GM23248 (cell line): Measurements from ENCODE around the gene STAT5A. TPM values are rescaled to one million over a fixed set of nuclear protein-coding genes. Genes with fewer than 3 reads are reported as not detected.
"Not testable (repeated sequence)": the region's sequence is repeated elsewhere in the genome, so short reads cannot be mapped to it uniquely, and the experiment has no call there.

ENCODE experiments used
- DNase-seq: peaks from one replicate; pipeline ENCODE4 v3.0.0-alpha.2; 2015
- H2AFZ ChIP-seq: fragments of 200-600 bp; sonication (generic); 2 replicates; pipeline ENCODE4 v1.6.1; 2016; ENCODE audit warnings: antibody characterized with exemption
- H3F3A ChIP-seq: fragments of 200-600 bp; sonication (generic); 2 replicates; pipeline ENCODE4 v1.6.1; 2016; ENCODE audit warnings: mild to moderate bottlenecking, antibody characterized with exemption, mixed run types; ENCODE audit not compliant: insufficient read depth
- H3K27ac ChIP-seq: fragments of 200-600 bp; sonication (generic); 2 replicates; pipeline ENCODE4 v1.5.1; 2016; ENCODE audit warnings: mild to moderate bottlenecking
- H3K27me3 ChIP-seq: fragments of 200-600 bp; sonication (generic); replicated peaks from 2 replicates; pipeline ENCODE4 v1.6.1; 2016; ENCODE audit warnings: mild to moderate bottlenecking; ENCODE audit not compliant: insufficient read depth
- H3K36me3 ChIP-seq: fragments of 200-600 bp; sonication (generic); 2 replicates; pipeline ENCODE4 v1.6.1; 2016; ENCODE audit warnings: low read depth, mild to moderate bottlenecking
- H3K4me1 ChIP-seq: fragments of 200-600 bp; sonication (generic); 2 replicates; pipeline ENCODE4 v1.6.1; 2016; ENCODE audit warnings: mild to moderate bottlenecking; ENCODE audit not compliant: insufficient read depth
- H3K4me2 ChIP-seq: fragments of 200-600 bp; sonication (generic); one replicate; pipeline ENCODE4 v1.6.1; 2016; ENCODE audit warnings: mild to moderate bottlenecking; ENCODE audit not compliant: unreplicated experiment
- H3K4me3 ChIP-seq: fragments of 200-600 bp; sonication (generic); 2 replicates; pipeline ENCODE4 v1.5.1; 2016; ENCODE audit warnings: mild to moderate bottlenecking
- H3K79me2 ChIP-seq: fragments of 200-600 bp; sonication (generic); 2 replicates; pipeline ENCODE4 v1.6.1; 2016; ENCODE audit warnings: mild to moderate bottlenecking; ENCODE audit not compliant: insufficient read depth
- H3K9ac ChIP-seq: fragments of 200-600 bp; sonication (generic); 2 replicates; pipeline ENCODE4 v1.6.1; 2016; ENCODE audit warnings: mild to moderate bottlenecking
- H3K9me2 ChIP-seq: fragments of 200-600 bp; sonication (generic); 2 replicates; pipeline ENCODE4 v1.6.1; 2016; ENCODE audit warnings: mixed run types, mild to moderate bottlenecking, moderate library complexity; ENCODE audit not compliant: insufficient read depth
- H3K9me3 ChIP-seq: fragments of 200-600 bp; sonication (generic); one replicate; pipeline ENCODE4 v1.6.1; 2017; ENCODE audit warnings: low read depth
- H4K20me1 ChIP-seq: fragments of 200-600 bp; sonication (generic); 2 replicates; pipeline ENCODE4 v1.6.0; 2016; ENCODE audit not compliant: insufficient read depth
- EZH2 ChIP-seq: fragments of 200-600 bp; sonication (generic); IDR thresholded peaks from 2 replicates; pipeline ENCODE4 v1.6.1; 2018; ENCODE audit warnings: antibody characterized with exemption, mild to moderate bottlenecking; ENCODE audit not compliant: insufficient read depth, poor library complexity, severe bottlenecking
- EZH2phosphoT487 ChIP-seq: fragments of 200-600 bp; sonication (generic); IDR thresholded peaks from 2 replicates; pipeline ENCODE4 v1.6.1; 2018; ENCODE audit warnings: antibody characterized with exemption, moderate library complexity, mild to moderate bottlenecking, low read depth; ENCODE audit not compliant: insufficient read depth
- WGBS, 2 experiments: methylation state at CpG; one replicate each; pipeline ENCODE4 v1.1.6; 2015 to 2017; ENCODE audit warnings: low lambda C conversion rate in 2 of 2, low coverage in 1 of 2; ENCODE audit errors: missing lambda C conversion rate in 2 of 2; 5-methylcytosine and 5-hydroxymethylcytosine counted together
- in situ Hi-C: fragments of 300-500 bp; cut with MboI; formaldehyde crosslinking; loops from 2 replicates; pipeline ENCODE4 v1.15.0; 2020
- polyA plus RNA-seq: library from polyadenylated mRNA; unstranded; fragments of >200 nt; fragmentation: Nextera tagmentation; extraction: Ambion mirVana; gene quantifications from 2 replicates; pipeline ENCODE4 v1.2.1, GENCODE V29; 2016
- total RNA-seq: library from RNA; depleted of rRNA; stranded (reverse); fragments of >200 nt; shearing (Covaris generic); gene quantifications from 2 replicates; pipeline ENCODE4 v1.2.3, GENCODE V29; 2014

The STAT5A gene
- total and polyA plus RNA-seq, 2 experiments from 2014 or later: 6.8 to 26.3 TPM

DNA sequence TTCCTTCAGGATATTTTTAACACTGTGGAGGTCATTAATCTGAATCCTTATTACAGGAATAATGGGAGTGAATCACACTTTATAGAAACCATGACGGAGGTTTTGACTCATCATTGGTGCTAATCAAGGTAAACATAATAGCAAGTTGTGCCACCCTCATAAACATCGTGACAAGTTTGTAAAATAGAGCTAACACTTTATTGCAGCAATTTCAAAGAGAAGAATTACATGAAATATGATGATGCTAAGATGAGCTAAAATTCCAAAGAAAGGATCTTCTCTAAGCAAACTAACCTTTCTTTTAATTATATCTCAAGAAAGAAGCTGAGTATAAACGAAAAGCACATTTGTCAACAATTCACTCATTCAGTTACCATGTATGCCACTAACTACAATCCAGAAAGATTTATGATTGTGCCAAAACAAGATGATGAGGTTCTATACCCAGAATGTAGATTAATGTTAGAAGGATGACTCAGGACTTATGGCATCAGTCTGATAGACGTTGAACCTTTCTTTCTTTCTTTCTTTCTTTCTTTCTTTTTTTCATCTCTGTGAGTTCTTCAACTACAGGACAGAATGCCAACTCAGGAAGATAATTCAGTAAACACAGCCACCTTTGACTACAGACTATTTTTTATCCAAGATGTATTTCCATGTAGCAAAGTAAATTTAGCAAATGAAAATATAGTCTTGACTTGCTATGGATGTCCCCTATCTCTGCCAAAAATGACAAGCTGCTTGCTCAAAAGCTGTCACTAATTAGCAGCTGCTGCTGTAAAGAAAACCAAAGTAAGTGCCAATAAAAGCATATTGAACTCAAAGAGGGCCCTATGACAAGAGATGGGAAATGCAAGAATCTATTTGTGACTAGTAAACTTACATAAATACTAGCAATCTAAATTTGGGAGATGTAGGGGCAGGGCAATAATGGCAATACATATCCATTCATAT lies 35.4 kb upstream of the STAT5A start:
- H3K9me2 ChIP-seq: no peaks in the 10 kb centered on the region
- in situ Hi-C loops: no loop called here
- no peaks in the 10 kb centered on the region for H3K9me3 ChIP-seq
- peak; percentile 40 for DNase-seq
- peak overlapping the region; percentile 16 for H3K27ac ChIP-seq
- H3K9ac ChIP-seq: no peak overlapping the region
- no peak for TF ChIP-seq EZH2phosphoT487
- TF ChIP-seq EZH2: no peak
- 0 out of 2 replicates have a peak, but pooled peaks cover 7% of the 10 kb centered on the region for H4K20me1 ChIP-seq
- peaks cover 63% of the 10 kb centered on the region for H3K79me2 ChIP-seq
- WGBS, 2 experiments: 39 to 41% methylated on average over 4 of the region's 4 CpGs
- no peak overlapping the region for H3K4me3 ChIP-seq
- no peak overlapping the region for H3K4me2 ChIP-seq
- no peaks in the 10 kb centered on the region for H3K27me3 ChIP-seq
- H3K4me1 ChIP-seq: peaks cover 26% of the 10 kb centered on the region
- H3K36me3 ChIP-seq: no peaks in the 10 kb centered on the region
- no peak overlapping the region for H2AFZ ChIP-seq
- peaks cover 25% of the 10 kb centered on the region for H3F3A ChIP-seq

DNA sequence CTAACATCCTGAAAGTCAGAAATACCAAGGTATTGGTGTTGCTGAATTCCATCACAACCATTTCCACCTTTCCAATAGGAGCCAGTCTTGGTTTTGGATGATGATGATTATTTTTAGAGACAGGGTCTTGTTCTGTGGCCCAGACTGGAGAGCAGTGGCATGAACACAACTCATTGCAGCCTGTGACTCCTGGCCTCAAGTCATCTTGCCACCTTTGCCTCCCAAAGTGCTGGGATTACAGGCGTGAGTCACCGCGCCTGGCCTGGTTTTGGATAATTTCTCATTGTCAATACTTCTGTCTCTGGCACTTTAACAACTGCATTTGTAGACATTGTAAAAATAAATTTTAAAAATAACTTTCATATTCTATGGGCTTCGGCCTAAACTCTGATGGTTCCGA lies 34.7 kb upstream of the STAT5A start:
- Histone ChIP-seq H3K27me3 (no peaks in the 10 kb centered on the region), H3K9me3 (no peaks in the 10 kb centered on the region), H3K4me2 (no peak overlapping the region), H3K27ac (no peak overlapping the region), H3K4me1 (peaks cover 20% of the 10 kb centered on the region), H2AFZ (no peak overlapping the region), H3K4me3 (no peak overlapping the region), H3K36me3 (no peaks in the 10 kb centered on the region), H3K9me2 (no peaks in the 10 kb centered on the region), H4K20me1 (0 out of 2 replicates have a peak, but pooled peaks cover 7% of the 10 kb centered on the region), H3K79me2 (peaks cover 70% of the 10 kb centered on the region), H3F3A (peaks cover 18% of the 10 kb centered on the region), H3K9ac (no peak overlapping the region)
- TF ChIP-seq EZH2 (no peak), EZH2phosphoT487 (no peak)
- 88 to 94% methylated on average over 5 of the region's 5 CpGs for WGBS, 2 experiments
- in situ Hi-C loops: no loop called here
- DNase-seq: no peak

DNA sequence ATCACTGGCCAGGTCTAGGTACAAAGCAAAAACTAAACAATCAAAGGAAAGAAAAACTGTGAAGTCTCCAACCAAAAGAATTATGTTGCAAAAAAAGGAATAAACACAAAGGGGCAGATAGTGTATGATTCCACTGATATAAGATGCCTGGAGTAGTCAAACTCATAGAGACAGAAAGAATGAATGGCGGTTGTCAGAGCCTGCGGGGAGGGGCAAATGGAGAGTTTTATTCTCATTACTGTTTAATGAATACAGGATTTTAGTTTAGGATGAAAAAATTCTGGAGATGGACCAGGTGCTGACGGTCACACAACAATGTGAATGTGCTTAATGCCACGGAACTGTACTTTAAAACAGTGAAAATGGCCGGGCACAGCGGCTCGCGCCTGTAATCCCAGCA lies 32.9 kb upstream of the STAT5A start:
- no peak for DNase-seq
- Histone ChIP-seq H3K27me3 (no peaks in the 10 kb centered on the region), H4K20me1 (0 out of 2 replicates have a peak, but pooled peaks cover 7% of the 10 kb centered on the region), H3K4me3 (no peak overlapping the region), H3K4me2 (no peak overlapping the region), H3K79me2 (peaks cover 68% of the 10 kb centered on the region), H3K9me3 (no peaks in the 10 kb centered on the region), H2AFZ (no peak overlapping the region), H3K9me2 (no peaks in the 10 kb centered on the region), H3K9ac (no peak overlapping the region), H3K4me1 (peaks cover 20% of the 10 kb centered on the region), H3K27ac (no peak overlapping the region), H3F3A (peaks cover 18% of the 10 kb centered on the region), H3K36me3 (no peaks in the 10 kb centered on the region)
- TF ChIP-seq EZH2phosphoT487: no peak
- no peak for TF ChIP-seq EZH2
- WGBS, 2 experiments: 93 to 94% methylated on average over 8 of the region's 8 CpGs
- in situ Hi-C loops: no loop called here

DNA sequence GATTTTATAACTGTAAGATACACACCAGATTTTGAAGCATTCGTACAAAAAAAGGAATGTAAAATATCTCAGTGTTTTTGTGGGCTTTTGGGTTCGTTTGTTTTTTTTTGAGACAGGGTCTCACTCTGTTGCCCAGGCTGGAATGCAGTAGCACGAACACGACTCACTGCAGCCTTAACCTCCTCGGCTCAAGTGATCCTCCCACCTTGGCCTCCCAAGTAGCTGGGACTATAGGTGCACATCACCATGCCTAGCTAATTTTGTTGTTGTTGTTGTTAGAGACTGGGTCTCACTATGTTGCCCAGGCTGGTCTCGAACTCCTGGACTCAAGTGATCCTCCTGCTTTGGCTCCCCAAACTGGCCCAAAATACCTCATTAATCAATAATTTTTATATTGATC lies 28.0 kb upstream of the STAT5A start:
- Histone ChIP-seq H3K9me3 (no peaks in the 10 kb centered on the region), H4K20me1 (0 out of 2 replicates have a peak, but pooled peaks cover 7% of the 10 kb centered on the region), H3K79me2 (peaks cover 76% of the 10 kb centered on the region), H3F3A (0 out of 2 replicates have a peak, but pooled peaks cover 2% of the 10 kb centered on the region), H3K9ac (no peak overlapping the region), H3K36me3 (no peaks in the 10 kb centered on the region), H3K4me3 (no peak overlapping the region), H2AFZ (no peak overlapping the region), H3K4me1 (no peaks in the 10 kb centered on the region), H3K4me2 (no peak overlapping the region), H3K27me3 (no peaks in the 10 kb centered on the region), H3K9me2 (no peaks in the 10 kb centered on the region), H3K27ac (no peak overlapping the region)
- 81 to 91% methylated on average over 6 of the region's 6 CpGs for WGBS, 2 experiments
- in situ Hi-C loops: no loop called here
- no peak for TF ChIP-seq EZH2
- no peak for TF ChIP-seq EZH2phosphoT487
- no peak for DNase-seq

GRCh38 chr17:42264366-42264765 lies 23.9 kb upstream of the STAT5A start:
- H4K20me1 ChIP-seq, H3K4me2 ChIP-seq, H3K36me3 ChIP-seq, H3F3A ChIP-seq, H3K4me3 ChIP-seq, H3K9me2 ChIP-seq, H3K27ac ChIP-seq, in situ Hi-C loops, DNase-seq, H3K9me3 ChIP-seq, H3K9ac ChIP-seq, H3K4me1 ChIP-seq, H3K27me3 ChIP-seq, H2AFZ ChIP-seq: not testable (repeated sequence)
- H3K79me2 ChIP-seq: peaks cover 78% of the 10 kb centered on the region
- WGBS, 2 experiments: 78 to 79% methylated on average over 3 to 4 of the region's 4 CpGs
